ENCODE data around the gene MAP2K6.
A peak's percentile ranks its signal among the peaks of the same experiment; 100 is the strongest.

The MAP2K6 gene

DNA sequence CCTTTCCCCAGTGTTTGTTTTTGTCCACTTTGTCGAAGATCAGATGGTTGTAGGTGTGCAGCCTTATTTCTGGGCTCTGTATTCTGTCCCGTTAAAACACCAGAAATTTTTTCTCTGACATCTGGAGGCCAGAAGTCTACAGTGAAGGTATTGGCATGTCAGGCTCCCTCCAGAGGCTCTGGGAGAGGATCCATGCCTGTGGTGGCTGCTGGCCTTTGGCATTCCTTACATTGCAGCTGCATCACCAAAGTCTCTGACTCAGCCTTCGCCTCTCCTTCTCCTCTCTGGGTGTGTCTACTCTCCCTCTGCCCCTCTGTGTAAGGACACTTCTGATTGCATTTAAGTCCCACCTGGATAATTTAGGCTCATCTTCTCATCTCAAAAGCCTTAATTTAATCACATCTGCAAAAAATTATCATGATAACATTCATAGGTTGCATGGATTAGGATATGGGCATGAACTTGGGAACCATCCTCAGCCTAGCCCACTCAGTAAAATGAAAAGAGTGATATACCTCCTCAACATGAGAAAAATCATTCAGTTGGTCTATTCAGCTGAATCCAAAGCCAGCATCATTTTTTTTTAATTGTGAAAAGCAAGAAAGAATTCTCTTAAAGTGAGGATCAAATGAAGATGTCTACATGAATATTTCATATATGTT lies 78.0 kb downstream of the MAP2K6 start:
- DNase-seq (ENCODE audit: low read depth): peak; percentile 71

- no peak for DNase-seq (ENCODE audit: low read depth)
These were observed 81.3 kb downstream of the MAP2K6 start for GRCh38 chr17:69495787-69496186.

- no peak for DNase-seq (ENCODE audit: low read depth)
These were observed 82.7 kb downstream of the MAP2K6 start for GRCh38 chr17:69497161-69497560.

- no peak for DNase-seq (ENCODE audit: low read depth)
These were observed 84.8 kb downstream of the MAP2K6 start for GRCh38 chr17:69499318-69499717.

GRCh38 chr17:69500911-69501429 lies 86.5 kb downstream of the MAP2K6 start:
- DNase-seq (ENCODE audit: low read depth): no peak

- no peak for DNase-seq (ENCODE audit: low read depth)
These were observed 87.3 kb downstream of the MAP2K6 start for GRCh38 chr17:69501591-69502468.

GRCh38 chr17:69503711-69504110 lies 89.2 kb downstream of the MAP2K6 start:
- no peak for DNase-seq (ENCODE audit: low read depth)

DNA sequence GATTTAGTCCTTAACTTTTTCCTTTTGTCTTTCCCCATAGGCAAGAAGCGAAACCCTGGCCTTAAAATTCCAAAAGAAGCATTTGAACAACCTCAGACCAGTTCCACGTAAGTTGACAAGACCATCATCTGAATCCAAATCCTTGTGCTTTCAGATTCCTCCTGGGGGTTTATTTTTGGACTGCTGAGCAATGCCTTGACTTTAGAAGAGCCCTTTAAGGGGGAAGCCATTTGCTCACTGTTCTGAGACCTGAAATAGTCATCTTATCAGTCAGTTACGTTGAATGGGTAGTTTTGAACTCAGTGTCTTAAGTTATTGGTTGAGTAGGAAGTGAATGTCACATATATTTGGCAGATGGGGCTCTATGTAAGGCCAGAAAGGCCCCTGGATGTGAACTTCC lies 91.2 kb downstream of the MAP2K6 start:
- DNase-seq (ENCODE audit: low read depth): no peak

GRCh38 chr17:69506489-69506888 lies 92.0 kb downstream of the MAP2K6 start:
- no peak for DNase-seq (ENCODE audit: low read depth)

DNA sequence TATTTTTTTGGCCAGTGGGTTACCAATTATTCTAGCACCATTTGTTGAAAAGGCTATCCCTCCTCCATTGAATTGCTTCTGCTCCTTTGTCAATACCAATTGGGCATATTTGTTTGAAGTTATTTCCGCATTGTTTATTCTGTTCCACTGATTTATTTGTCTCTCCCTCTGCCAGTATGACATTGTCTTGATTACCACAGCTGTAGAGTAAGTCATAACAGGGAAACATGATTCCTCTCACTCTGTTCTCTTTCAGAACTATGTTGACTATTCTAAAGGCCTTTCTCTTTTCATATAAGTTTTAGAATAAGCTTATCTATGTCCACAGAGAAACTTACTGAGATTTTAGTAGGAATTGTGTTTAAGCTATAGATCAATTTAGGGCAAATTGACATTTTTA lies 94.3 kb downstream of the MAP2K6 start:
- DNase-seq (ENCODE audit: low read depth): no peak

DNA sequence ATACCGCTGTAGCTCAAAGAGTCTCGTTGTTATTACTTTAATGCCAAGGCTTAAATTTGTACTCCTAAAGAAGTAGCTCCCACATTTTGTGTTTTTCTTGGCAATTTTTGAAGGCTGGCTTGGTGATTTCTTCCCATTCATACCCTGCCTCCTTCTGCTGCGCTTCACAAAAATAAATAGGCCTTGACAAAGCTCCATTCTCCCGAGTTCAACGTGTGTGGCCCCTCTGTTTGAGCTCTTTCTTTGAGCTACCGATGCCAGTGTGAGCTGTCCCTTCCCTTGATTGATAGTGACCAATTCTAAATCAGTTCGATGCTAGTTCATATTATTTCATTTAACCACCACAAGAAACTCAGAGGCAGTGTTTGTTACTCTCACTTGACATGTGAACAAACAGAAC lies 96.8 kb downstream of the MAP2K6 start:
- no peak for DNase-seq (ENCODE audit: low read depth)

DNA sequence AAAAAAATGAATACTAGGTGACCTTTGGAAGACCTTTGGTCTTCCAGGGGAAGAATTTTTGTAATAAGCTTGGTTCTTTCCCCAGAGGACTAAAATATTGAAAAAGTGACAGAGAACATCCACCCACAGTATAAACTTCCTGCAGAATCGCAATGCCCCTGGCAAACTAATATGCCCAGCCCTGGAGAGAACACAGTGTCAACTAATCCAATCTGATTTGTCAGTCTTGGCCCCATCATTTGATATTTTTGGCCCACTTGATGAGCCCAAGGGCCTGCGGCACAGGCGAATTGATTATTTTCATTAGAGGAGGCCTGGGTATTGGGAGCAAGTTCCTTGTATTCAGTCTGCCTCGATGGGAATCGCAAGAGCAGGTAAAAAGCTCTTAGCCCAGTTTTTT lies 98.4 kb downstream of the MAP2K6 start:
- no peak for DNase-seq (ENCODE audit: low read depth)

- DNase-seq (ENCODE audit: low read depth): no peak
These were observed 101.7 kb downstream of the MAP2K6 start for GRCh38 chr17:69516225-69516624.

- DNase-seq (ENCODE audit: low read depth): no peak
These were observed 102.4 kb downstream of the MAP2K6 start for GRCh38 chr17:69516911-69517310.

DNA sequence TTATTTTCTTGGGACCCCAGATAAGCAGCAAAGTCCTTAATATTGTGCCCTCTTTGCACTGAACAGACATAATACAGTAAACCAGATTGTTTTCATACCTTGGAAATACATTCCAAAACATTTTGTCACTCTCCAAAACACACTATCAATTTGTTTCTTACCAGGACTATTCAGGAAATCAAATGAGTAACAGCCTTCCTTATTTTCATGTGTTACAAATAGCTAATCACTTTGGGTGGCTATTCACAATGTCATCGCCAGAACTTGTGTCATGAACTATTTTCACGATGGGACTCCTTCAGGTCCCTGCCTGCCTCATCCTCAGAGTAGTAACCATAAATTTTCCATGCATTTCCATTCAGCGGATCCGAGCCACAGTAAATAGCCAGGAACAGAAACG lies 104.5 kb downstream of the MAP2K6 start:
- DNase-seq (ENCODE audit: low read depth): no peak

- no peak for DNase-seq (ENCODE audit: low read depth)
These were observed 108.9 kb downstream of the MAP2K6 start for GRCh38 chr17:69523244-69523861.

- no peak for DNase-seq (ENCODE audit: low read depth)
These were observed 110.4 kb downstream of the MAP2K6 start for GRCh38 chr17:69524854-69525253.

GRCh38 chr17:69525920-69526841 lies 111.7 kb downstream of the MAP2K6 start:
- no peak for DNase-seq (ENCODE audit: low read depth)

DNA sequence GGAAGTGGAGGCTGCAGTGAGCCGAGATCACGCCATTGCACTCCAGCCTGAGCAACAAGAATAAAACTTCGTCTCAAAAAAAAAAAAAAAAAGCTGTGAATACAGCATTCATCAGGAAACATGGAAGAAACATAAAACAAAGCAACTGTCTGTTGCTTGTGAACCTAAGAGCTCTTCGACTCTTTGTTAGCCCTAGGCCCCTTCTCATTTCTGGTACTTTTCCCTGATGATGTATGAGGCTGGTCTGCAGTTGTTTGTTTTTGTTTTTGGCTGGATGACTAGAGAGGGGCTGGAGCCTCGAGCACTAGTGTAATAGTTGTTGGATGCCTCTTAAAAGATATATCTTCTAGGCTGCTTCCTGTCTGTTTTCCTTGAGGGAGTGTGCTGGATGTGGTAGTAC lies 113.5 kb downstream of the MAP2K6 start:
- no peak for DNase-seq (ENCODE audit: low read depth)

GRCh38 chr17:69533481-69534234 lies 119.2 kb downstream of the MAP2K6 start:
- no peak for DNase-seq (ENCODE audit: low read depth)

DNA sequence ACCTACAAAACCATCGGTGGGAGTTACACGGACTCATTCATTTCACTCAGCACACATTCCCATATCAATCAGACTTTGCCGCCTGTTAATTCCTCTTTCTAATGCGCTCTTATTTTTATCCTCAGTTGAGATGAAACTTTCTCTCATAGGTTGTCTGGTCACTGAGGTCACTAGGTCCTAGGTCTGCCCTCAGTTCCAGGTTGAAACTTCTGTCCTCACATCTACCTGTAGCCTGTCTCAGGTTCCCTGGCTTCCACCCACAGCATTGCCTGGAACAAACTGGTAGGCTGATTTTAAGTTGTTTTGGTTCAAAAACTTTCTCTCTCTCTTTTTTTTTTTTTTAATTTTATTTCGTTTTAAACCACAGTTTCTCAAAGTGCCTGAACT lies 119.7 kb downstream of the MAP2K6 start:
- no peak for DNase-seq (ENCODE audit: low read depth)

Data from HS-27A (cell line).